Measurements from ENCODE around the gene PCDHGC5. TPM values are rescaled to one million over a fixed set of nuclear protein-coding genes. Genes with fewer than 3 reads are reported as not detected.

PCDHGC5 gene
- total and polyA plus RNA-seq, 2 donors (not counting 1 experiment from before 2014, with no cell fraction given): 0.10 to 0.67 TPM

- Histone ChIP-seq H3K9ac (ENCODE audit: low read length) (peak overlapping the region; percentile 60), H4K20me1 (ENCODE audit: control insufficient read depth, insufficient read depth, low read length, poor library complexity, severe bottlenecking) (peaks cover 10% of the 10 kb centered on the region), H3K79me2 (ENCODE audit: control insufficient read depth, insufficient read depth, low read length) (no peaks in the 10 kb centered on the region), H3K4me3 (ENCODE audit: control extremely low read depth in 1 of 5, extremely low read depth in 1 of 5, insufficient read depth in 1 of 5, low read depth in 2 of 5, low read length in 4 of 5) (peak overlapping the region; percentile 31 to 74 (median 60)), H3K9me3 (ENCODE audit: control extremely low read depth in 1 of 3, control insufficient read depth in 2 of 3, insufficient read depth in 1 of 3, low read length in 2 of 3) (peaks cover 0 to 13% (median 0%) of the 10 kb centered on the region in 3 donors), H3K27me3 (replicated peaks in 1 of 4; ENCODE audit: control extremely low read depth in 1 of 4, control insufficient read depth in 3 of 4, insufficient read depth in 4 of 4, low read length in 3 of 4) (no peaks in the 10 kb centered on the region), H3K4me2 (replicated peaks; ENCODE audit: low read depth, low read length, poor library complexity, severe bottlenecking) (peak overlapping the region; percentile 86), H3K36me3 (replicated peaks in 1 of 2; ENCODE audit: control extremely low read depth in 1 of 2, control insufficient read depth in 1 of 2, extremely low read depth in 1 of 2, insufficient read depth in 2 of 2, low read length in 1 of 2) (peaks cover 0 to 35% of the 10 kb centered on the region in 2 experiments), H3K27ac (ENCODE audit: low read length in 2 of 2) (no peak overlapping the region), H2AFZ (ENCODE audit: insufficient read depth, low read depth, low read length, poor library complexity, severe bottlenecking) (peak overlapping the region; percentile 39), H3K4me1 (ENCODE audit: control insufficient read depth in 2 of 2, insufficient read depth in 2 of 2, low read length in 2 of 2) (peaks cover 52 to 83% of the 10 kb centered on the region in 2 donors)
- ATAC-seq (ENCODE audit: low read depth) (peak; percentile 12), DNase-seq (peak; percentile 42)
- 6% methylated on average over 36 of the region's 43 CpGs for WGBS (ENCODE audit: insufficient coverage)
- peaks cover 3% of the 10 kb centered on the region for H3K9me3 Mint-ChIP-seq (ENCODE audit: insufficient read depth)
- peak overlapping the region; percentile 92 for H3K4me3 Mint-ChIP-seq
- no peak for TF ChIP-seq EZH2 (IDR thresholded peaks at IDR 0.05; ENCODE audit: borderline replicate concordance, insufficient read depth, low read depth, low read length, poor library complexity, severe bottlenecking)
- TF ChIP-seq CTCF (IDR thresholded peaks at IDR 0.05): no peak
- H3K27me3 Mint-ChIP-seq: no peaks in the 10 kb centered on the region
- POLR2A ChIA-PET: interaction anchor here (0.5 kb wide), 1 partner anchor 79 kb away, joined by 3 read pairs; no protein-coding TSS in a partner anchor
- intact Hi-C loops (cut with micrococcal nuclease): loop anchor here (2.0 kb wide), 2 partner anchors 20 to 192 kb away; partner anchors contain the start of gene TAF7
- peaks cover 79% of the 10 kb centered on the region for H3K4me1 Mint-ChIP-seq
- CTCF ChIA-PET: interaction anchor here (0.6 to 12.8 kb wide), 19 partner anchors 12 to 193 kb away, joined by 3 to 176 read pairs (median 5); partner anchors contain the start of genes PCDHGA10, PCDHGA11, PCDHGA12 and PCDHGC3
- H3K27ac Mint-ChIP-seq: peak overlapping the region; percentile 75
These were observed 24.2 kb downstream of the PCDHGC5 start for GRCh38 chr5:141512911-141513626.
